Measurements from ENCODE around the gene PKN1. TPM values are rescaled to one million over a fixed set of nuclear protein-coding genes. Genes with fewer than 3 reads are reported as not detected.

The PKN1 gene
- total RNA-seq, 4 donors from 2014 or later = 13.2 to 30.9 (median 16.4) TPM

- 33 to 36% methylated on average over 30 to 52 of the region's 97 CpGs for WGBS, 2 donors
- TF ChIP-seq POLR2A (IDR thresholded peaks at IDR 0.05) (no peak), CTCF (IDR thresholded peaks at IDR 0.05) (no peak)
- DNase-seq (ENCODE audit: low spot score in 2 of 2) = no peak
- intact Hi-C loops (cut with DNase I; ENCODE audit: low total_unique reads) = no loop called here
- H3K4me3 ChIP-seq (ENCODE audit: low read depth, poor library complexity, severe bottlenecking) = no peak overlapping the region
Observed at GRCh38 chr19:14473073-14473977, 40.2 kb downstream of the PKN1 start.

- no peak overlapping the region for H3K4me3 ChIP-seq (ENCODE audit: low read depth, poor library complexity, severe bottlenecking)
- no peak for TF ChIP-seq CTCF (IDR thresholded peaks at IDR 0.05)
- no peak for TF ChIP-seq POLR2A (IDR thresholded peaks at IDR 0.05)
- intact Hi-C loops (cut with DNase I; ENCODE audit: low total_unique reads) = no loop called here
- 54 to 60% methylated on average over 25 to 48 of the region's 53 CpGs for WGBS, 2 donors
- no peak for DNase-seq (ENCODE audit: low spot score in 2 of 2)
Observed at GRCh38 chr19:14473978-14474578, 41.0 kb downstream of the PKN1 start.

GRCh38 chr19:14474827-14475226, 41.7 kb downstream of the PKN1 start:
- TF ChIP-seq POLR2A (IDR thresholded peaks at IDR 0.05) = no peak
- TF ChIP-seq CTCF (IDR thresholded peaks at IDR 0.05) = no peak
- no peak for DNase-seq (ENCODE audit: low spot score in 2 of 2)
- WGBS, 2 donors = 45 to 49% methylated on average over 12 of the region's 12 CpGs
- intact Hi-C loops (cut with DNase I; ENCODE audit: low total_unique reads) = no loop called here
- H3K4me3 ChIP-seq (ENCODE audit: low read depth, poor library complexity, severe bottlenecking) = no peak overlapping the region

- 8 to 10% methylated on average over 17 to 32 of the region's 33 CpGs for WGBS, 2 donors
- intact Hi-C loops (cut with DNase I; ENCODE audit: low total_unique reads) = no loop called here
- H3K4me3 ChIP-seq (ENCODE audit: low read depth, poor library complexity, severe bottlenecking) = no peak within 1 kb of the TSS
- DNase-seq (ENCODE audit: low spot score in 2 of 2) = no peak
- TF ChIP-seq CTCF (IDR thresholded peaks at IDR 0.05) (no peak), POLR2A (IDR thresholded peaks at IDR 0.05) (no peak)
Observed at GRCh38 chr19:14475251-14476073, 42.4 kb downstream of the PKN1 start, which contains the start of gene PTGER1. PTGER1 (minus strand) TSS chr19:14475354; CDS start chr19:14474320, 1,034 bp downstream.

- DNase-seq (ENCODE audit: low spot score in 2 of 2) = no peak
- intact Hi-C loops (cut with DNase I; ENCODE audit: low total_unique reads) = no loop called here
- WGBS, 2 donors = 82 to 84% methylated on average over 7 of the region's 7 CpGs
- no peak overlapping the region for H3K4me3 ChIP-seq (ENCODE audit: low read depth, poor library complexity, severe bottlenecking)
- TF ChIP-seq CTCF (IDR thresholded peaks at IDR 0.05) (no peak), POLR2A (IDR thresholded peaks at IDR 0.05) (no peak)
Observed at GRCh38 chr19:14476327-14476672, 43.2 kb downstream of the PKN1 start.
